Upper lobe of right lung (tissue), 1 donor: ENCODE results near the gene KEL. TPM values are rescaled to one million over a fixed set of nuclear protein-coding genes. Genes with fewer than 3 reads are reported as not detected.

Source experiments
- ATAC-seq: fragments of 200-7000 bp; cut with Tn5 transposase; one replicate; pipeline ENCODE4 v1.9.1; 2020; ENCODE audit warnings: mild to moderate bottlenecking, moderate library complexity
- DNase-seq: peaks from one replicate; pipeline ENCODE4 v3.0.0-alpha.2; 2020
- H3K27ac ChIP-seq: fragments of 200-600 bp; one replicate; pipeline ENCODE4 v1.8.0; 2022
- H3K27me3 ChIP-seq: fragments of 200-600 bp; one replicate; pipeline ENCODE4 v1.8.0; 2022; ENCODE audit warnings: mild to moderate bottlenecking
- H3K36me3 ChIP-seq: fragments of 200-600 bp; one replicate; pipeline ENCODE4 v1.8.0; 2022
- H3K4me1 ChIP-seq: fragments of 200-600 bp; one replicate; pipeline ENCODE4 v1.8.0; 2022
- H3K4me3 ChIP-seq: fragments of 200-600 bp; one replicate; pipeline ENCODE4 v1.8.0; 2022; ENCODE audit warnings: mild to moderate bottlenecking
- H3K9me3 ChIP-seq: fragments of 200-600 bp; one replicate; pipeline ENCODE4 v1.8.0; 2022
- intact Hi-C: fragments of 100-400 bp; cut with DNase I; formaldehyde crosslinking; loops from one replicate; pipeline ENCODE4 v1.11.0; 2022
- total RNA-seq: library from RNA; stranded (reverse); fragmentation: NEBNext Ultra II Directional; extraction: Animal tissue kit (Norgen Biotek cat#: 25700); gene quantifications from one replicate; pipeline ENCODE4 v1.2.1, GENCODE V29; 2021
- TF ChIP-seq, protein P1 (sequence below): fragments of 200-600 bp; IDR thresholded peaks from one replicate; pipeline ENCODE4 v1.8.0; 2022; ENCODE audit warnings: antibody characterized with exemption
- donor health status: DM: no; HTN: yes; CAD: no; lungs with severe emphysema.

Gene KEL
- total RNA-seq, 1 donor from 2014 or later, result 0.87 TPM

GRCh38 chr7:142964502-142965246 is 2.5 kb upstream of the KEL start:
- intact Hi-C loops, result no loop called here
- no peaks in the 10 kb centered on the region for H3K36me3 ChIP-seq
- no peak overlapping the region for H3K27ac ChIP-seq
- H3K4me3 ChIP-seq, result no peak overlapping the region
- H3K9me3 ChIP-seq, result no peaks in the 10 kb centered on the region
- no peaks in the 10 kb centered on the region for H3K4me1 ChIP-seq
- no peak for ATAC-seq
- no peak for DNase-seq
- TF ChIP-seq, protein P1, sequence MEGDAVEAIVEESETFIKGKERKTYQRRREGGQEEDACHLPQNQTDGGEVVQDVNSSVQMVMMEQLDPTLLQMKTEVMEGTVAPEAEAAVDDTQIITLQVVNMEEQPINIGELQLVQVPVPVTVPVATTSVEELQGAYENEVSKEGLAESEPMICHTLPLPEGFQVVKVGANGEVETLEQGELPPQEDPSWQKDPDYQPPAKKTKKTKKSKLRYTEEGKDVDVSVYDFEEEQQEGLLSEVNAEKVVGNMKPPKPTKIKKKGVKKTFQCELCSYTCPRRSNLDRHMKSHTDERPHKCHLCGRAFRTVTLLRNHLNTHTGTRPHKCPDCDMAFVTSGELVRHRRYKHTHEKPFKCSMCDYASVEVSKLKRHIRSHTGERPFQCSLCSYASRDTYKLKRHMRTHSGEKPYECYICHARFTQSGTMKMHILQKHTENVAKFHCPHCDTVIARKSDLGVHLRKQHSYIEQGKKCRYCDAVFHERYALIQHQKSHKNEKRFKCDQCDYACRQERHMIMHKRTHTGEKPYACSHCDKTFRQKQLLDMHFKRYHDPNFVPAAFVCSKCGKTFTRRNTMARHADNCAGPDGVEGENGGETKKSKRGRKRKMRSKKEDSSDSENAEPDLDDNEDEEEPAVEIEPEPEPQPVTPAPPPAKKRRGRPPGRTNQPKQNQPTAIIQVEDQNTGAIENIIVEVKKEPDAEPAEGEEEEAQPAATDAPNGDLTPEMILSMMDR, result no peak
- peaks cover 19% of the 10 kb centered on the region for H3K27me3 ChIP-seq

DNA sequence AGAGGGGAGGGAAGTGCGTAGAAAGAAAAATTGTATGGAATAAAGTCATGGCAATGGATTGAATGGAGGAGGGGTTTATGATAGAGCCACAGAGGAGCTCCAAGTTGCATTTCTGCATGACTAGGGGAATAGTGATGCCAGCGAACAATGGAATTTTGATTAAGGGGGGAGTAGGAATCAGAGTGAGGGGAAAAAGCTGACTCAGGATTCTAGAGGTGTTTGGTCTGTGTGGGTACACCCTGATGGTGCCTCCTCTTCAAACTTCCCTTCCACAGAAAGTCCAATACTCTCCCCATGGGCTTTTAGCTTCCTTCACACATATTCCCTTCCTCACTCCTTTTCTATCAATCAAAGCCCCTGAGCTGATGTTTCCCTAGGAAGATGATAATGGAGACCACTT is 1.8 kb upstream of the KEL start:
- Histone ChIP-seq H3K27me3 (peaks cover 12% of the 10 kb centered on the region), H3K4me3 (no peak overlapping the region), H3K4me1 (no peaks in the 10 kb centered on the region), H3K9me3 (no peaks in the 10 kb centered on the region), H3K36me3 (no peaks in the 10 kb centered on the region), H3K27ac (no peak overlapping the region)
- TF ChIP-seq, protein P1, result no peak
- no peak for DNase-seq
- intact Hi-C loops, result no loop called here
- no peak for ATAC-seq

- intact Hi-C loops, result no loop called here
- peaks cover 4% of the 10 kb centered on the region for H3K27me3 ChIP-seq
- no peaks in the 10 kb centered on the region for H3K36me3 ChIP-seq
- DNase-seq, result no peak
- H3K27ac ChIP-seq, result no peak overlapping the region
- TF ChIP-seq, protein P1, result no peak
- ATAC-seq, result no peak
- H3K4me1 ChIP-seq, result no peaks in the 10 kb centered on the region
- no peak overlapping the region for H3K4me3 ChIP-seq
- no peaks in the 10 kb centered on the region for H3K9me3 ChIP-seq
Observed at GRCh38 chr7:142962991-142963390, 828 bp upstream of the KEL start.

GRCh38 chr7:142961595-142961972 is 579 bp downstream of the KEL start:
- peaks cover 4% of the 10 kb centered on the region for H3K27me3 ChIP-seq
- H3K9me3 ChIP-seq, result no peaks in the 10 kb centered on the region
- TF ChIP-seq, protein P1, result no peak
- no peak overlapping the region for H3K27ac ChIP-seq
- ATAC-seq (no peak), DNase-seq (no peak)
- H3K4me1 ChIP-seq, result no peaks in the 10 kb centered on the region
- no peak overlapping the region for H3K4me3 ChIP-seq
- no peaks in the 10 kb centered on the region for H3K36me3 ChIP-seq
- intact Hi-C loops, result no loop called here

DNA sequence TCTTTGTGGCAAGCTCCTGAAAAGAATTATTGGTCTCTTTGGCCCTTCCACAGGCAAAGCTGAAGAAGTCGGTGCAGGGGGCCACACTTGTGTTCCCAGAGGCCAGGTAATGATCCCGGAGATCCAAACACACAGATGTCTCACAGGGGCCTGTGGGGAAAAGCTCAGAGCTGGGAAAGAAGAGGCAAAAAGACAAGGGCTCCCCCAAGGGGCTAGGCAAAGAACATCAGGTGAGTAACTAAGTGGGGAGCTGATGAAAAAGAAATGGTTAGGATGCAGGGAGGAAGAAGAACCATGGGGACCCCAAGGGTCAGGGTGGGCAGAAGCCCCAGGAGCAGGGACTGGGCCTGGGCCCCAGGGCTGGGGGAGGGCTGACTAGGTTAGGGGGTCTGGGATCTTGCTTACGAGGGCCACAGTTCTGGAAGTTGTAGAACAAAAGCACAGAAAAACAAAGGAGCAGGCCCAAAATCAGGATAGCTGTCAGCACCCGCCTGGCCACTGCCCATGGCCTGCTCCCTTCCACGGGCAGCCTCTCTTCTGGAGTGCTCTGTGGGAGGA is 1.1 kb downstream of the KEL start:
- peak; percentile 26 for ATAC-seq
- Histone ChIP-seq H3K27me3 (peaks cover 4% of the 10 kb centered on the region), H3K36me3 (no peaks in the 10 kb centered on the region), H3K27ac (no peak overlapping the region), H3K4me3 (no peak overlapping the region), H3K4me1 (no peaks in the 10 kb centered on the region), H3K9me3 (no peaks in the 10 kb centered on the region)
- intact Hi-C loops, result no loop called here
- DNase-seq, result no peak
- TF ChIP-seq, protein P1, result no peak
